Neutrophil (primary cell): ENCODE measurements around the gene PARD3.

ENCODE experiments used
- H3K27ac ChIP-seq: fragments of 200-600 bp; sonication (generic); 2 replicates; pipeline ENCODE4 v1.5.1; 2016; ENCODE audit warnings: mild to moderate bottlenecking, moderate library complexity
- H3K27me3 ChIP-seq: fragments of 200-600 bp; sonication (generic); 2 replicates; pipeline ENCODE4 v1.6.0; 2016; ENCODE audit warnings: mild to moderate bottlenecking
- H3K36me3 ChIP-seq: fragments of 200-600 bp; sonication (generic); 2 replicates; pipeline ENCODE4 v1.5.1; 2017
- H3K4me1 ChIP-seq, 2 experiments: fragments of 200-600 bp in 1 of 2; sonication (generic) in 1 of 2; 1 replicate in 1 of 2; 2 replicates in 1 of 2; pipeline versions ENCODE4 v1.5.1 to v1.6.1; 2013 to 2016; ENCODE audit warnings: low read depth in 1 of 2, low read length in 1 of 2, mild to moderate bottlenecking in 1 of 2, moderate library complexity in 1 of 2; ENCODE audit not compliant: control insufficient read depth in 1 of 2, insufficient read depth in 1 of 2
- H3K4me3 ChIP-seq, 2 experiments: fragments of 200-600 bp in 1 of 2; sonication (generic) in 1 of 2; 1 replicate in 1 of 2; 2 replicates in 1 of 2; pipeline ENCODE4 v1.5.1; 2013 to 2016; ENCODE audit warnings: low read depth in 1 of 2, low read length in 1 of 2, mild to moderate bottlenecking in 1 of 2, moderate library complexity in 1 of 2
- H3K9me3 ChIP-seq: fragments of 200-600 bp; sonication (generic); 2 replicates; pipeline ENCODE4 v1.5.1; 2016
- TF ChIP-seq, protein P1 (sequence below): fragments of 200-600 bp; sonication (generic); IDR thresholded peaks from 2 replicates; pipeline ENCODE4 v1.5.1; 2016; ENCODE audit warnings: antibody characterized with exemption

Gene PARD3

GRCh38 chr10:34504534-34504933 lies 310.6 kb downstream of the PARD3 start:
- Histone ChIP-seq H3K27ac (no peak overlapping the region), H3K9me3 (no peaks in the 10 kb centered on the region), H3K27me3 (no peaks in the 10 kb centered on the region), H3K4me3 (no peak overlapping the region), H3K4me1 (no peaks in the 10 kb centered on the region), H3K36me3 (no peaks in the 10 kb centered on the region)
- TF ChIP-seq, protein P1, sequence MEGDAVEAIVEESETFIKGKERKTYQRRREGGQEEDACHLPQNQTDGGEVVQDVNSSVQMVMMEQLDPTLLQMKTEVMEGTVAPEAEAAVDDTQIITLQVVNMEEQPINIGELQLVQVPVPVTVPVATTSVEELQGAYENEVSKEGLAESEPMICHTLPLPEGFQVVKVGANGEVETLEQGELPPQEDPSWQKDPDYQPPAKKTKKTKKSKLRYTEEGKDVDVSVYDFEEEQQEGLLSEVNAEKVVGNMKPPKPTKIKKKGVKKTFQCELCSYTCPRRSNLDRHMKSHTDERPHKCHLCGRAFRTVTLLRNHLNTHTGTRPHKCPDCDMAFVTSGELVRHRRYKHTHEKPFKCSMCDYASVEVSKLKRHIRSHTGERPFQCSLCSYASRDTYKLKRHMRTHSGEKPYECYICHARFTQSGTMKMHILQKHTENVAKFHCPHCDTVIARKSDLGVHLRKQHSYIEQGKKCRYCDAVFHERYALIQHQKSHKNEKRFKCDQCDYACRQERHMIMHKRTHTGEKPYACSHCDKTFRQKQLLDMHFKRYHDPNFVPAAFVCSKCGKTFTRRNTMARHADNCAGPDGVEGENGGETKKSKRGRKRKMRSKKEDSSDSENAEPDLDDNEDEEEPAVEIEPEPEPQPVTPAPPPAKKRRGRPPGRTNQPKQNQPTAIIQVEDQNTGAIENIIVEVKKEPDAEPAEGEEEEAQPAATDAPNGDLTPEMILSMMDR = no peak

GRCh38 chr10:34503704-34504103 lies 311.4 kb downstream of the PARD3 start:
- no peak overlapping the region for H3K27ac ChIP-seq
- no peak overlapping the region for H3K4me3 ChIP-seq
- no peaks in the 10 kb centered on the region for H3K9me3 ChIP-seq
- TF ChIP-seq, protein P1 = no peak
- no peaks in the 10 kb centered on the region for H3K4me1 ChIP-seq
- no peaks in the 10 kb centered on the region for H3K36me3 ChIP-seq
- H3K27me3 ChIP-seq = no peaks in the 10 kb centered on the region

DNA sequence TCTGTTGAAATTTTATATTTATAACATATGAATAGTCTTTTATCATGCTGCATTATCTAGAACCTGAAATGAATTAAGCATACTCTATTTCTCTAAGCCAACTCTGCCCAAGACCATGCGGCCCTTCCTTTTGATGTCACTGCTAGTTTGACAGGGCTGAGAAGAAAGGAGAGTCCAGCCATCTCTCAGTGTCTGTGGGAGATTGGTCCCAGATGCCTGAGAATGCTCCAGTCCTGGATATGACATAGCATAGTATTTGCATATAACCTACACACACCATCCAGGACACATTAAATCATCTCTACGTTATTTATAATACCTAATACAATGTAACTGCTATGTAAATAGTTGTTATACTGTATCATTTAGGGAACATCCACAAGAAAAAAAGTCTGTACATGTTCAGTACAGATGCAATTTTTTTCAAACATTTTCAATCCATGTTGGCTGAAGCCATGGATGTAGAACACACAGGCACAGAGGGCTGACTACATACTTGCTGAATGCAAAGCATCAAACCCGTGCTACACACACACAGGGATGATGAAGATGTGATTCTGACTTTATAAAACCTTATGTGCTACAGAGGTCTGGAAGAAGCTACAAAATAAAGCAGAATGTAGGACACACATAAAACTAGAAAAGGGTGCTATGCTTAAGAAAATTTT lies 315.4 kb downstream of the PARD3 start:
- Histone ChIP-seq H3K9me3 (no peaks in the 10 kb centered on the region), H3K27me3 (no peaks in the 10 kb centered on the region)

GRCh38 chr10:34498821-34499220 lies 316.3 kb downstream of the PARD3 start:
- Histone ChIP-seq H3K27ac (no peak overlapping the region), H3K27me3 (no peaks in the 10 kb centered on the region), H3K9me3 (no peaks in the 10 kb centered on the region), H3K4me1 (no peaks in the 10 kb centered on the region), H3K4me3 (no peak overlapping the region), H3K36me3 (no peaks in the 10 kb centered on the region)
- TF ChIP-seq, protein P1 = no peak

More for the DNA sequence above, 315.4 kb downstream of the PARD3 start:
- no peaks in the 10 kb centered on the region for H3K36me3 ChIP-seq
- TF ChIP-seq, protein P1 = no peak
- H3K27ac ChIP-seq = no peak overlapping the region
- H3K4me3 ChIP-seq = no peak overlapping the region
- no peaks in the 10 kb centered on the region for H3K4me1 ChIP-seq

GRCh38 chr10:34495938-34496337 lies 319.2 kb downstream of the PARD3 start:
- Histone ChIP-seq H3K27ac (no peak overlapping the region), H3K36me3 (no peaks in the 10 kb centered on the region), H3K9me3 (no peaks in the 10 kb centered on the region), H3K27me3 (no peaks in the 10 kb centered on the region), H3K4me1 (no peaks in the 10 kb centered on the region), H3K4me3 (no peak overlapping the region)
- TF ChIP-seq, protein P1 = no peak
